ENCODE results near the gene HMOX1. TPM values are rescaled to one million over a fixed set of nuclear protein-coding genes. Genes with fewer than 3 reads are reported as not detected.

The HMOX1 gene
- total and polyA plus RNA-seq, 4 donors: 18.7 to 108 (median 59.7) TPM

DNA sequence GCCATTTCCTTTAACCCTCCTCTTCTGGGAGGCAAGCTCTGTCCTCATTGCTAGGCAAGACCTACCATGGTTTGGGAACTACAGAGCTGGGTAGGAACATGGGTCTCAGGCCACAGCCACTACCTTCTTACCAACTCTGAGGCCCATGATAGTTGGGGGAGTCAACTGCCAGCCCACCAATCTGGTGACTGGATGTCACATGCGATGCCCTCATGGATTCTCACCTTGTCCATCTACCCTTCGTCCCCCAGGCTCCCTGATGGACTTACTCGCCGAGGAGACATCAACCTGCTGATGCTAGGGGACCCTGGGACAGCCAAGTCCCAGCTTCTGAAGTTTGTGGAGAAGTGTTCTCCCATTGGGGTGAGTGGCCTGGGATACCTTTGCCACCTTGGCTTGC, 32.7 kb downstream of the HMOX1 start:
- Histone ChIP-seq H3K27me3 (ENCODE audit: control insufficient read depth in 4 of 4, insufficient read depth in 4 of 4, low read length in 3 of 4) (no peaks in the 10 kb centered on the region), H3K27ac (ENCODE audit: low read depth in 1 of 2, low read length in 2 of 2) (no peak overlapping the region), H3K9me3 (ENCODE audit: control insufficient read depth in 4 of 4, low read length in 3 of 4) (no peaks in the 10 kb centered on the region), H3K4me1 (ENCODE audit: control insufficient read depth in 4 of 4, insufficient read depth in 4 of 4, low read length in 3 of 4) (peaks cover 0 to under 1% (median 0%) of the 10 kb centered on the region in 4 donors), H3K4me3 (ENCODE audit: low read depth in 1 of 3, low read length in 3 of 3) (no peak overlapping the region), H3K36me3 (ENCODE audit: control insufficient read depth in 4 of 4, insufficient read depth in 3 of 4, low read depth in 1 of 4, low read length in 3 of 4) (peaks cover 8 to 67% (median 12%) of the 10 kb centered on the region in 4 donors), H3K9ac (ENCODE audit: low read depth in 1 of 2, low read length in 2 of 2) (no peak overlapping the region)
- no peak for DNase-seq (ENCODE audit: low spot score)
- 98% methylated on average over 4 of the region's 4 CpGs for WGBS
- TF ChIP-seq FOXA1 (IDR thresholded peaks at IDR 0.05): no peak

DNA sequence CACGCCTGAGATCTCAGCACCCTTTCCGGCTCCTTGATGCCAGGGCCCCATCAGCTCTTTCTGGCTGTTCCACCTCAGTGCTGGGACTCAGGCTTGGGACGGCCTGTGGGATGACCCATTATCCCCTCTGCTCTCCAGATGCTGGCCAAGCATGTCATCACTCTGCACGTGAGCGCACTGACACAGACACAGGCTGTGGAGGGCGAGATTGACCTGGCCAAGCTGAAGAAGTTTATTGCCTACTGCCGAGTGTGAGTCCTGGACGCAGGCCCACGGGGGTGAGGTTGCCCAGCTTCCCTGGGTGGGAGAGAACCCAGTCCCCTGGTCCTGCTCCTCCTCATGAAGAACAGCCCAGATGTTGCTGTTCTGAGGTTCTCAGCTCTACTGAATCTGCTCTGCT, 36.7 kb downstream of the HMOX1 start:
- Histone ChIP-seq H3K36me3 (ENCODE audit: control insufficient read depth in 4 of 4, insufficient read depth in 3 of 4, low read depth in 1 of 4, low read length in 3 of 4) (peaks cover 7 to 64% (median 18%) of the 10 kb centered on the region in 4 donors), H3K4me1 (ENCODE audit: control insufficient read depth in 4 of 4, insufficient read depth in 4 of 4, low read length in 3 of 4) (no peaks in the 10 kb centered on the region), H3K9ac (ENCODE audit: low read depth in 1 of 2, low read length in 2 of 2) (no peak overlapping the region), H3K9me3 (ENCODE audit: control insufficient read depth in 4 of 4, low read length in 3 of 4) (no peaks in the 10 kb centered on the region), H3K27me3 (ENCODE audit: control insufficient read depth in 4 of 4, insufficient read depth in 4 of 4, low read length in 3 of 4) (no peaks in the 10 kb centered on the region), H3K27ac (ENCODE audit: low read depth in 1 of 2, low read length in 2 of 2) (no peak overlapping the region), H3K4me3 (ENCODE audit: low read depth in 1 of 3, low read length in 3 of 3) (no peak overlapping the region)
- TF ChIP-seq GABPA (IDR thresholded peaks at IDR 0.05 in 1 of 2, conservative IDR thresholded peaks at IDR 0.05 in 1 of 2): no peak
- TF ChIP-seq TAF1 (conservative IDR thresholded peaks at IDR 0.05): no peak
- TF ChIP-seq, protein P1, sequence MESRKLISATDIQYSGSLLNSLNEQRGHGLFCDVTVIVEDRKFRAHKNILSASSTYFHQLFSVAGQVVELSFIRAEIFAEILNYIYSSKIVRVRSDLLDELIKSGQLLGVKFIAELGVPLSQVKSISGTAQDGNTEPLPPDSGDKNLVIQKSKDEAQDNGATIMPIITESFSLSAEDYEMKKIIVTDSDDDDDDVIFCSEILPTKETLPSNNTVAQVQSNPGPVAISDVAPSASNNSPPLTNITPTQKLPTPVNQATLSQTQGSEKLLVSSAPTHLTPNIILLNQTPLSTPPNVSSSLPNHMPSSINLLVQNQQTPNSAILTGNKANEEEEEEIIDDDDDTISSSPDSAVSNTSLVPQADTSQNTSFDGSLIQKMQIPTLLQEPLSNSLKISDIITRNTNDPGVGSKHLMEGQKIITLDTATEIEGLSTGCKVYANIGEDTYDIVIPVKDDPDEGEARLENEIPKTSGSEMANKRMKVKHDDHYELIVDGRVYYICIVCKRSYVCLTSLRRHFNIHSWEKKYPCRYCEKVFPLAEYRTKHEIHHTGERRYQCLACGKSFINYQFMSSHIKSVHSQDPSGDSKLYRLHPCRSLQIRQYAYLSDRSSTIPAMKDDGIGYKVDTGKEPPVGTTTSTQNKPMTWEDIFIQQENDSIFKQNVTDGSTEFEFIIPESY (IDR thresholded peaks at IDR 0.05): no peak
- no peak for TF ChIP-seq EGR1 (IDR thresholded peaks at IDR 0.05; ENCODE audit: low read depth in 2 of 2)
- no peak for TF ChIP-seq SP1 (IDR thresholded peaks at IDR 0.05)
- TF ChIP-seq YY1 (IDR thresholded peaks at IDR 0.05): no peak
- TF ChIP-seq, protein P2, sequence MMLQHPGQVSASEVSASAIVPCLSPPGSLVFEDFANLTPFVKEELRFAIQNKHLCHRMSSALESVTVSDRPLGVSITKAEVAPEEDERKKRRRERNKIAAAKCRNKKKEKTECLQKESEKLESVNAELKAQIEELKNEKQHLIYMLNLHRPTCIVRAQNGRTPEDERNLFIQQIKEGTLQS (IDR thresholded peaks at IDR 0.05): no peak
- TF ChIP-seq HNF4A (conservative IDR thresholded peaks at IDR 0.05): no peak
- TF ChIP-seq NR2F2 (IDR thresholded peaks at IDR 0.05): no peak
- no peak for TF ChIP-seq RAD21 (IDR thresholded peaks at IDR 0.05)
- whole genome bisulfite sequencing: 97% methylated on average over 9 of the region's 9 CpGs
- no peak for DNase-seq (ENCODE audit: low spot score)

DNA sequence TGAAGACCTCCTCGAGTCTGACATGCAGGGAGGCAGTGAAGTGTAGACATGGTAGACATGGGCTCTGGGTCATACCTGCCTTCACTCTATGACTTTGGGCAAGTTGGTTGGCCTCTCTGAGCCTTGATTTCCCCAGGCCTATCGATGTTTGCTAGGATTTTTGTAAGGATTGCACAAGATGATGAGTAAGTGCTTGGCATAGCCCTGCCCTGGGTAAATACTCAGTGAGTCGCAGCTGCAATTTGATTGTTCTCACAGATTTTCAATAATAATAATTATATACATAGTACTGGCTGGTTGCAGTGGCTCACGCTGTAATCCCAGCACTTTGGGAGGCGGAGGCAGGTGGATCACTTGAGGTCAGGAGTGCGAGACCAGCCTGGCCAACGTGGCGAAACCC, 37.2 kb downstream of the HMOX1 start:
- Histone ChIP-seq H3K4me1 (ENCODE audit: control insufficient read depth in 4 of 4, insufficient read depth in 4 of 4, low read length in 3 of 4) (no peaks in the 10 kb centered on the region), H3K27me3 (ENCODE audit: control insufficient read depth in 4 of 4, insufficient read depth in 4 of 4, low read length in 3 of 4) (no peaks in the 10 kb centered on the region), H3K27ac (ENCODE audit: low read depth in 1 of 2, low read length in 2 of 2) (no peak overlapping the region), H3K9ac (ENCODE audit: low read depth in 1 of 2, low read length in 2 of 2) (no peak overlapping the region), H3K4me3 (ENCODE audit: low read depth in 1 of 3, low read length in 3 of 3) (no peak overlapping the region), H3K36me3 (ENCODE audit: control insufficient read depth in 4 of 4, insufficient read depth in 3 of 4, low read depth in 1 of 4, low read length in 3 of 4) (peaks cover 6 to 67% (median 18%) of the 10 kb centered on the region in 4 donors), H3K9me3 (ENCODE audit: control insufficient read depth in 4 of 4, low read length in 3 of 4) (no peaks in the 10 kb centered on the region)
- 79% methylated on average over 8 of the region's 8 CpGs for WGBS
- no peak for DNase-seq (ENCODE audit: low spot score)
- TF ChIP-seq RAD21 (IDR thresholded peaks at IDR 0.05) (no peak), FOXA2 (IDR thresholded peaks at IDR 0.05) (no peak), EGR1 (IDR thresholded peaks at IDR 0.05; ENCODE audit: low read depth in 2 of 2) (no peak), NR2F2 (IDR thresholded peaks at IDR 0.05) (no peak), YY1 (IDR thresholded peaks at IDR 0.05) (no peak), RXRA (IDR thresholded peaks at IDR 0.05) (no peak), TAF1 (conservative IDR thresholded peaks at IDR 0.05) (no peak), SP1 (IDR thresholded peaks at IDR 0.05) (no peak), HNF4G (IDR thresholded peaks at IDR 0.05) (no peak), HNF4A (conservative IDR thresholded peaks at IDR 0.05) (no peak), GABPA (IDR thresholded peaks at IDR 0.05 in 1 of 2, conservative IDR thresholded peaks at IDR 0.05 in 1 of 2) (no peak), FOXA1 (IDR thresholded peaks at IDR 0.05) (no peak)
- TF ChIP-seq, protein P3, sequence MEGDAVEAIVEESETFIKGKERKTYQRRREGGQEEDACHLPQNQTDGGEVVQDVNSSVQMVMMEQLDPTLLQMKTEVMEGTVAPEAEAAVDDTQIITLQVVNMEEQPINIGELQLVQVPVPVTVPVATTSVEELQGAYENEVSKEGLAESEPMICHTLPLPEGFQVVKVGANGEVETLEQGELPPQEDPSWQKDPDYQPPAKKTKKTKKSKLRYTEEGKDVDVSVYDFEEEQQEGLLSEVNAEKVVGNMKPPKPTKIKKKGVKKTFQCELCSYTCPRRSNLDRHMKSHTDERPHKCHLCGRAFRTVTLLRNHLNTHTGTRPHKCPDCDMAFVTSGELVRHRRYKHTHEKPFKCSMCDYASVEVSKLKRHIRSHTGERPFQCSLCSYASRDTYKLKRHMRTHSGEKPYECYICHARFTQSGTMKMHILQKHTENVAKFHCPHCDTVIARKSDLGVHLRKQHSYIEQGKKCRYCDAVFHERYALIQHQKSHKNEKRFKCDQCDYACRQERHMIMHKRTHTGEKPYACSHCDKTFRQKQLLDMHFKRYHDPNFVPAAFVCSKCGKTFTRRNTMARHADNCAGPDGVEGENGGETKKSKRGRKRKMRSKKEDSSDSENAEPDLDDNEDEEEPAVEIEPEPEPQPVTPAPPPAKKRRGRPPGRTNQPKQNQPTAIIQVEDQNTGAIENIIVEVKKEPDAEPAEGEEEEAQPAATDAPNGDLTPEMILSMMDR (IDR thresholded peaks at IDR 0.05; ENCODE audit: low read depth, low read length, missing input control): no peak
- TF ChIP-seq, protein P2 (IDR thresholded peaks at IDR 0.05): no peak
- TF ChIP-seq, protein P4, sequence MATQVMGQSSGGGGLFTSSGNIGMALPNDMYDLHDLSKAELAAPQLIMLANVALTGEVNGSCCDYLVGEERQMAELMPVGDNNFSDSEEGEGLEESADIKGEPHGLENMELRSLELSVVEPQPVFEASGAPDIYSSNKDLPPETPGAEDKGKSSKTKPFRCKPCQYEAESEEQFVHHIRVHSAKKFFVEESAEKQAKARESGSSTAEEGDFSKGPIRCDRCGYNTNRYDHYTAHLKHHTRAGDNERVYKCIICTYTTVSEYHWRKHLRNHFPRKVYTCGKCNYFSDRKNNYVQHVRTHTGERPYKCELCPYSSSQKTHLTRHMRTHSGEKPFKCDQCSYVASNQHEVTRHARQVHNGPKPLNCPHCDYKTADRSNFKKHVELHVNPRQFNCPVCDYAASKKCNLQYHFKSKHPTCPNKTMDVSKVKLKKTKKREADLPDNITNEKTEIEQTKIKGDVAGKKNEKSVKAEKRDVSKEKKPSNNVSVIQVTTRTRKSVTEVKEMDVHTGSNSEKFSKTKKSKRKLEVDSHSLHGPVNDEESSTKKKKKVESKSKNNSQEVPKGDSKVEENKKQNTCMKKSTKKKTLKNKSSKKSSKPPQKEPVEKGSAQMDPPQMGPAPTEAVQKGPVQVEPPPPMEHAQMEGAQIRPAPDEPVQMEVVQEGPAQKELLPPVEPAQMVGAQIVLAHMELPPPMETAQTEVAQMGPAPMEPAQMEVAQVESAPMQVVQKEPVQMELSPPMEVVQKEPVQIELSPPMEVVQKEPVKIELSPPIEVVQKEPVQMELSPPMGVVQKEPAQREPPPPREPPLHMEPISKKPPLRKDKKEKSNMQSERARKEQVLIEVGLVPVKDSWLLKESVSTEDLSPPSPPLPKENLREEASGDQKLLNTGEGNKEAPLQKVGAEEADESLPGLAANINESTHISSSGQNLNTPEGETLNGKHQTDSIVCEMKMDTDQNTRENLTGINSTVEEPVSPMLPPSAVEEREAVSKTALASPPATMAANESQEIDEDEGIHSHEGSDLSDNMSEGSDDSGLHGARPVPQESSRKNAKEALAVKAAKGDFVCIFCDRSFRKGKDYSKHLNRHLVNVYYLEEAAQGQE (IDR thresholded peaks at IDR 0.05): no peak
- TF ChIP-seq, protein P5, sequence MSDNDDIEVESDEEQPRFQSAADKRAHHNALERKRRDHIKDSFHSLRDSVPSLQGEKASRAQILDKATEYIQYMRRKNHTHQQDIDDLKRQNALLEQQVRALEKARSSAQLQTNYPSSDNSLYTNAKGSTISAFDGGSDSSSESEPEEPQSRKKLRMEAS (IDR thresholded peaks at IDR 0.05): no peak
- TF ChIP-seq, protein P1 (IDR thresholded peaks at IDR 0.05): no peak
